ENCODE data around the gene TWIST2.

Gene TWIST2

GRCh38 chr2:238939521-238940403 is 91.9 kb downstream of the TWIST2 start:
- DNase-seq (ENCODE audit: low read depth), result no peak

- no peak for DNase-seq (ENCODE audit: low read depth)
Observed at GRCh38 chr2:238940806-238941205, 92.9 kb downstream of the TWIST2 start.

GRCh38 chr2:238941262-238941792 is 93.4 kb downstream of the TWIST2 start:
- DNase-seq (ENCODE audit: low read depth), result no peak

GRCh38 chr2:238942080-238942725 is 94.3 kb downstream of the TWIST2 start:
- DNase-seq (ENCODE audit: low read depth), result no peak

GRCh38 chr2:238942726-238943300 is 94.9 kb downstream of the TWIST2 start:
- no peak for DNase-seq (ENCODE audit: low read depth)

GRCh38 chr2:238943338-238944067 is 95.6 kb downstream of the TWIST2 start:
- no peak for DNase-seq (ENCODE audit: low read depth)

- no peak for DNase-seq (ENCODE audit: low read depth)
Observed at GRCh38 chr2:238945433-238946150, 97.7 kb downstream of the TWIST2 start.

- no peak for DNase-seq (ENCODE audit: low read depth)
Observed at GRCh38 chr2:238946318-238947242, 98.7 kb downstream of the TWIST2 start.

- DNase-seq (ENCODE audit: low read depth), result no peak
Observed at GRCh38 chr2:238947243-238947760, 99.4 kb downstream of the TWIST2 start.

GRCh38 chr2:238947920-238948710 is 100.2 kb downstream of the TWIST2 start:
- DNase-seq (ENCODE audit: low read depth), result no peak

GRCh38 chr2:238948765-238949641 is 101.1 kb downstream of the TWIST2 start:
- no peak for DNase-seq (ENCODE audit: low read depth)

GRCh38 chr2:238949710-238950345 is 101.9 kb downstream of the TWIST2 start:
- no peak for DNase-seq (ENCODE audit: low read depth)

GRCh38 chr2:238950551-238950950 is 102.7 kb downstream of the TWIST2 start:
- no peak for DNase-seq (ENCODE audit: low read depth)

- DNase-seq (ENCODE audit: low read depth), result no peak
Observed at GRCh38 chr2:238952261-238952919, 104.5 kb downstream of the TWIST2 start.

- no peak for DNase-seq (ENCODE audit: low read depth)
Observed at GRCh38 chr2:238954841-238955591, 107.1 kb downstream of the TWIST2 start.

All from activated T-helper 9 cell treated with anti-CD3 and anti-CD28 coated beads, Interleukin-2, amount 50 U/mL, for 16 hours (primary cell).